Measurements from ENCODE around the gene EML5. TPM values are rescaled to one million over a fixed set of nuclear protein-coding genes. Genes with fewer than 3 reads are reported as not detected.

Gene EML5
- total RNA-seq, 1 experiment from 2014 or later: 0.37 TPM

GRCh38 chr14:88799522-88799921 is 6.8 kb upstream of the EML5 start:
- intact Hi-C loops (cut with micrococcal nuclease): no loop called here
- Mint-ChIP-seq H3K27me3 (ENCODE audit: insufficient read depth, unreplicated experiment) (no peaks in the 10 kb centered on the region), H3K36me3 (ENCODE audit: insufficient read depth, unreplicated experiment) (peaks cover 5% of the 10 kb centered on the region)

GRCh38 chr14:88798156-88798555 is 5.4 kb upstream of the EML5 start:
- POLR2A ChIA-PET: interaction anchor here (1.1 to 1.3 kb wide), 2 partner anchors 8 to 26 kb away, joined by 3 read pairs; partner anchors contain the start of gene TTC8
- no TSS peak for BruUV-seq (replicated peaks)
- intact Hi-C loops (cut with micrococcal nuclease): no loop called here

More at GRCh38 chr14:88799522-88799921, 6.8 kb upstream of the EML5 start:
- BruUV-seq (replicated peaks): no TSS peak
- no peak for DNase-seq (ENCODE audit: unreplicated experiment)
- Mint-ChIP-seq H3K4me1 (ENCODE audit: insufficient read depth, unreplicated experiment) (no peaks in the 10 kb centered on the region), H3K9me3 (ENCODE audit: unreplicated experiment) (no peaks in the 10 kb centered on the region), H3K27ac (ENCODE audit: low read depth, unreplicated experiment) (no peak overlapping the region), H3K4me3 (ENCODE audit: unreplicated experiment) (no peak overlapping the region)
- no peak for TF ChIP-seq CTCF (IDR thresholded peaks at IDR 0.05; ENCODE audit: unreplicated experiment)
- ChIA-PET POLR2A (no interaction called here), CTCF (no interaction called here)

DNA sequence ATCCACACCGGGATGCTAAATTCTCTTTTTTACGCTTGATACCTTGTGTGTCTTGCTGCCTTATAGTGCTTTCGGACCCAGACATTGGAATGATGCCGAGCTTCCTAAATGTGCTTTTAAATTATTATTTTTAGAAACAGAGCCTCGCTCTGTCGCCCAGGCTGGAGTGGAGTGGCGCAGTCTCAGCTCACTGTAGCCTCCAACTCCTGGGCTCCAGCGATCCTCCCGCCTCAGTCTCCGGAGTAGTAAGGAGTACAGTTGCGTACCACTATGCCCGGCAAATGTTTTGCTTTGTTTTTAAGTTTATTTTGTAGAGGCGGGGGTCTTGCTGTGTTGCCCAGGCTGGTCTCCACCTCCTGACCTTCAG is 489 bp upstream of the EML5 start:
- ChIA-PET POLR2A (interaction anchor here (0.6 to 6.7 kb wide), 8 partner anchors 8 to 1120 kb away, joined by 3 to 50 read pairs (median 4); partner anchors contain the start of gene TTC8), CTCF (interaction anchor here (0.7 to 1.7 kb wide), 20 partner anchors 8 to 243 kb away, joined by 3 to 20 read pairs (median 4); partner anchors contain the start of gene TTC8)
- Mint-ChIP-seq H3K27ac (ENCODE audit: low read depth, unreplicated experiment) (no peak overlapping the region), H3K36me3 (ENCODE audit: insufficient read depth, unreplicated experiment) (peaks cover 5% of the 10 kb centered on the region), H3K4me1 (ENCODE audit: insufficient read depth, unreplicated experiment) (no peaks in the 10 kb centered on the region), H3K27me3 (ENCODE audit: insufficient read depth, unreplicated experiment) (no peaks in the 10 kb centered on the region), H3K9me3 (ENCODE audit: unreplicated experiment) (no peaks in the 10 kb centered on the region), H3K4me3 (ENCODE audit: unreplicated experiment) (peak overlapping the region; percentile 70)
- no peak for TF ChIP-seq CTCF (IDR thresholded peaks at IDR 0.05; ENCODE audit: unreplicated experiment)
- BruUV-seq (replicated peaks): no TSS peak
- intact Hi-C loops (cut with micrococcal nuclease): loop anchor here (2.0 to 5.0 kb wide), 3 partner anchors 126 to 1124 kb away; no protein-coding TSS in a partner anchor
- DNase-seq (ENCODE audit: unreplicated experiment): no peak

More at GRCh38 chr14:88798156-88798555, 5.4 kb upstream of the EML5 start:
- peaks cover 5% of the 10 kb centered on the region for H3K36me3 Mint-ChIP-seq (ENCODE audit: insufficient read depth, unreplicated experiment)
- no peak for DNase-seq (ENCODE audit: unreplicated experiment)
- H3K9me3 Mint-ChIP-seq (ENCODE audit: unreplicated experiment): no peaks in the 10 kb centered on the region
- no peak overlapping the region for H3K27ac Mint-ChIP-seq (ENCODE audit: low read depth, unreplicated experiment)
- CTCF ChIA-PET: interaction anchor here (0.7 to 0.9 kb wide), 2 partner anchors 39 to 79 kb away, joined by 3 read pairs; no protein-coding TSS in a partner anchor
- H3K27me3 Mint-ChIP-seq (ENCODE audit: insufficient read depth, unreplicated experiment): no peaks in the 10 kb centered on the region
- TF ChIP-seq CTCF (IDR thresholded peaks at IDR 0.05; ENCODE audit: unreplicated experiment): no peak
- no peaks in the 10 kb centered on the region for H3K4me1 Mint-ChIP-seq (ENCODE audit: insufficient read depth, unreplicated experiment)
- H3K4me3 Mint-ChIP-seq (ENCODE audit: unreplicated experiment): no peak overlapping the region

- Mint-ChIP-seq H3K36me3 (ENCODE audit: insufficient read depth, unreplicated experiment) (no peaks in the 10 kb centered on the region), H3K4me1 (ENCODE audit: insufficient read depth, unreplicated experiment) (no peaks in the 10 kb centered on the region), H3K9me3 (ENCODE audit: unreplicated experiment) (no peaks in the 10 kb centered on the region), H3K4me3 (ENCODE audit: unreplicated experiment) (peak overlapping the region; percentile 70), H3K27me3 (ENCODE audit: insufficient read depth, unreplicated experiment) (peaks cover 4% of the 10 kb centered on the region), H3K27ac (ENCODE audit: low read depth, unreplicated experiment) (no peak overlapping the region)
- BruUV-seq (replicated peaks): no TSS peak
- intact Hi-C loops (cut with micrococcal nuclease): loop anchor here (1.0 to 5.0 kb wide), 4 partner anchors 76 to 1125 kb away; no protein-coding TSS in a partner anchor
- POLR2A ChIA-PET: interaction anchor here (0.9 to 6.7 kb wide), 7 partner anchors 33 to 124 kb away, joined by 3 to 50 read pairs (median 3); partner anchors contain the start of gene TTC8
- no peak for DNase-seq (ENCODE audit: unreplicated experiment)
- TF ChIP-seq CTCF (IDR thresholded peaks at IDR 0.05; ENCODE audit: unreplicated experiment): no peak
- CTCF ChIA-PET: interaction anchor here (0.5 to 2.1 kb wide), 15 partner anchors 20 to 663 kb away, joined by 3 to 20 read pairs (median 5); partner anchors contain the start of gene TTC8
Measured at GRCh38 chr14:88791629-88792472, 902 bp downstream of the EML5 start.

All from MCF 10A (cell line).